A549 treated with dexamethasone at 1 μM for 4 hours (cell line): Measurements from ENCODE around the gene MAGEB10. TPM values are rescaled to one million over a fixed set of nuclear protein-coding genes. Genes with fewer than 3 reads are reported as not detected.

Source experiments
- total RNA-seq: library from RNA; stranded (reverse); fragments of 200-300 nt; extraction: Qiagen RNA extraction; gene quantifications from 5 replicates; pipeline ENCODE4 v1.2.3, GENCODE V29; 2022

The MAGEB10 gene
- not detected in 5 replicates for total RNA-seq

GRCh38 chrX:27807690-27808089 lies at the start of gene MAGEB10:
Gene MAGEB10, plus strand, starts transcription at chrX:27807990. Its CDS starts 13,317 bp downstream, at chrX:27821307.

Other genes starting within 250 kb of the MAGEB10 start
- gene DCAF8L2, start 217.6 kb upstream of the MAGEB10 start, total RNA-seq: not detected in 5 replicates
- gene DCAF8L1, start 173.5 kb downstream of the MAGEB10 start, total RNA-seq: not detected in 5 replicates